Measurements from ENCODE around the gene HEMGN.

HEMGN gene

DNA sequence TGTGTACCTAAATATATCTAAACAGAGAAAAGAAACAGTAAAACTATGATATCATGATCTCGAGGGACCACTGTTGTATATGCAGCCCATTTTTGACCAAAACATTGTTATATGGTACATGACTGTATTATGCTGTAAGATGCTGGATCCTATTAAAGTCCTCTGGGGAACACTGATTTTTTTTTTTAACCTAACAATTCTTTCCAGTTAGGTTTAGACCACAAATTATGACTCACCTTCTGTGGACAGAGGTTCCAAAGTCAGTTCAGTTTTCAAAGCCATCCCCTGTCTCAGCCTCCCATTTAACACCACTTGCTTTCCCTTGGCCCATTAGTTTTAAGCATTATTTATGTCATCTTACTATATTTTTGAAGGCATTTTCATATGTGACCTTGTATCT lies 42.8 kb downstream of the HEMGN start:
- no peak for DNase-seq (ENCODE audit: low spot score)

DNA sequence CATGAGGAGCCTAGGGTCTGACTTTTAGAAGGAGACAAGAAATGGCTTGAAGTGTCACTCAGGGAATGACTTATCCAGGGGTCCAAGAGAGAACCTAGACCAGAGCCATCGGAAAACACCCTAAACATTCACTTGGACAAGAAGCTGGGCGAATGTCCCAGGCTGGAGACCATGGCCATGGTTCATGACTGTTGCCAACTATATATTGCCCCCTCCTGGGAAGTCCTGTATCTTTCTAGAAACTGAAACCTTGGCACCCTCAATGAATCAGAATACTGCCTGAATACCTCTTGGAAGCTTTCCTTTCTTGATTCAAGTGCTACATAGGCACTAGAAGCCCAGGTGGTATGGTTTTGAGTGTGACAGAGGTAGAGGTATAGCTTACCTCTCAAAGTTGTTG lies 45.6 kb downstream of the HEMGN start:
- no peak for DNase-seq (ENCODE audit: low spot score)

DNA sequence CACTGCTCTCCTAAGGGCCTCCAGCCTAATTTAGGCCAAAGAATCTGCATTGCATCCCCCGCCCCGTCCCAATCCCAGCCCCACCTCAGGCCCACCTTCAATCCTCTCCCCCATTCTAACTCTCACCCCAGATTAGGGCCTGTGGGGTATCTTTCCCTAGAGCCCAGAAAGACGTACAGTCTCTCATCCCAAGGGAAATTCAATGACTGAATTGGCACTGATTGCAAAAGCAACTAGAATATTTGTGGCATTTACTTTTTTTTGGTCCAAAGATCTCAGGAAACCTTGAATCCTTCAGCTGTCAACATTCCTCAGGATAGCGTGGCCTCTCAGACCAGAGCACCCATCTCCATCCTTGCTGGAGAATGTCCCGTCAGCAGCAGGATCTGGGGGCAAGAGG lies 46.2 kb downstream of the HEMGN start:
- no peak for DNase-seq (ENCODE audit: low spot score)

DNA sequence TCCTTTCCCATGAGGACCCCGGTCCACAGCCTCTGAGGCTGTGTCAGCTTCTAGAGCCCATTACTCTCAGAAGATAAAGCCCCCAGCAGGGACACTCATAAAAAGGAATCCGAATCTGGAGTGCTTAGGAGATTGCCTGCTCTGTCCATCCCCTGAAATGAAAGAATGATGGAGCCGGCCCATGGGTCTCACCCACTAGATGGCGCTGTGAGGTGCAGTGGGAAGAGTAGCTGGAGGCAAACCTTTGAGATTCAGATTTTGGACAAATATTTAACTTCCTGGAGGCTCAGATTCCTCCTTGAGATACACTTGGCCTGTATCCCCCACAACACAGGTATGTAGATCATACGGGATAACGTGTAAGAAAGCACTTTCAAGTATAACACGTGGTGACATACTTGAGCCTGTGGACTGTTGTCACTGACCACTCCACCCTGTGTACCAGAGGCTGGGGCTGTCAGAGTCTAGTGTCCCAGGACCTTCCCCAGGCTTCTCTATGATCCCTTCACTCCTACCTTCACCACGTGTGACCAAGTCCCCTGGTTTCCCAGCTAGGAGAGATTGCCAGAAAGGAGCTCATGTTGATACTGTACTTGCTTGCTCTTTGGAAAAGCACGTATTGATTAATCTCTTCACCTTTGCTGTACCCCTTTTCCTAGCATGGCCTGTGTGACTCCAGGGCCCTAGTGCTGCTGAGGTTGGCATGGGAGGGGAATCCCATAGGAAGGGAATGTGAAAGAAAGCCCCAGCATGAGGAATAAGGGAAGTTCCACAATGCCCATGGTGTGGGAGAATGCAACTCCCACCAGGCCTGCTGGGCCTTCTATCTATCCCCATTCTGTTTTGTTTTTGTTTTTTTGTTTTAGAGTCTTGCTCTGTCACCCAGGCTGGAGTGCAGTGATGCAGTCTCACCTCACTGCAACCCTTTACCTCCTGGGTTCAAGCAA lies 47.8 kb downstream of the HEMGN start:
- DNase-seq (ENCODE audit: low spot score), result peak; percentile 40

DNA sequence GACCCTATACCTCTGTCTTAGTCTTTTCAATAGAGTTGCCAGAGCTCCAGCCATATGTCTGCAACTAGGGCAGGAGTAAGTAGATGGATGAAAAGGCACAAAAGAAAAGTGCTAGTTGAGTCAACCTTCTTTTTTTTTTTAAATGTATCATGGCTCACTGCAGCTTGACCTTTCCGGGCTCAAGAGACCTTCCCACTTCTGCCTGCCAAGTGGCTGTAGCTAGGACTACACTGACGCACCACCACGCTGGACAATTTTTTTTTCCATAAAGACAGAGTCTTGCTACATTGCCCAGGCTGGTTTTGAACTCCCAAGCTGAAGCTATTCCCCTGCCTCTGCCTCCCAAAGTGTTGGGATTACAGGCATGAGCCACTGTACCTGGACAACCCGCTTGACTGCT lies 57.6 kb downstream of the HEMGN start:
- no peak for DNase-seq (ENCODE audit: low spot score)

Data from AG08395 (cell line).